Measurements from ENCODE around the gene IQCE. TPM values are rescaled to one million over a fixed set of nuclear protein-coding genes. Genes with fewer than 3 reads are reported as not detected.
"Not testable (repeated sequence)": the region's sequence is repeated elsewhere in the genome, so short reads cannot be mapped to it uniquely, and the experiment has no call there.

Gene IQCE
- polyA plus RNA-seq, 5 donors = 16.8 to 21.0 (median 17.0) TPM

DNA sequence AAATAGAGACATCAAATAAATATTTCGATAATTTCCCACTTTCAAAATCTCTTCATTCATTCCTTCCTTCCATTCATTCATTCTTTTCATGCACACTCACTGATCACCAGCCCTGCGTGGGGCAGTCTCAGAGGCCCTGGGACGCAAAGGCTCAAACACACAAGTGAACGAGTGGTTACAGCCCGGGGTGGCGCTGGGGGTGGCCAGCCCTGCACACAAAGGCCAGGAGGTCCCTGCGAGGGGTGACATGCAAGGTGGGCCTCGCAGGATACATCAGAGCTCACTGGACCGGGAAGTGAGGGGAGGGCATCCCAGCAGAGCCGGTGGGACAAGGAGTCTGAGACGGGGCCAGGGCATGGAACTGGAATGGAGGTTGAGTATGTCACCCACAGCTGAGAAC is 43.1 kb downstream of the IQCE start:
- DNase-seq = no peak

DNA sequence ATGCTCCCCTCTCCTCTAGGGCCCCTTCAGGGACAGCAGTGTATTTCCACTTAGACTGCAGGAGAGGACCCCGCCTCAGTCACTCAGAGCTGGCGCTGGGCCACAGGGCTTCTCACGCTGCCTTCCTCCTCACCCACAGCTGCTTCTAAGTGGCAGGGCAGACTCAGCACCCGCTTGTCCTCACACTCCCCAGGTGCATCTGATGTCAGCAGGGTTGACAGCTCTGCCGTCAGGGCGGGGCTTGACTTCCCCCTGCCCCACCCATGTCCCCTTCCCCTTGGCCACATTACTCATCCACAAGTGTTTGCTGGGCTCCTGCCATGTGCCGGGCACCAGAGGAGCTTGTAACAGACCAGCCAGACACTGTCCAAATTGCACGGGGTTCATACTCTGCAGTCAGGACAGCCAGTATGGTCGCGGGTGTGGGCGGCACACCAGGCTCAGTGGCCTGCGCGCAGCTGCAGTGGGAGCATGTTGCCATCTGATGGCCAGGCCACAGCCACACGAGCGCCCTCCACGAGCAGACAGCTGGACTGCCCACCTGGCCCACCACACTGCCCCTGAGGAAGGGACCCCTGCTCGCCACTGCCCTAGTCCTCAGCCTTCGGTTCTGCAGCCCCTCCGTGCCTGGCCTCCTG is 43.7 kb downstream of the IQCE start:
- no peak for DNase-seq

DNA sequence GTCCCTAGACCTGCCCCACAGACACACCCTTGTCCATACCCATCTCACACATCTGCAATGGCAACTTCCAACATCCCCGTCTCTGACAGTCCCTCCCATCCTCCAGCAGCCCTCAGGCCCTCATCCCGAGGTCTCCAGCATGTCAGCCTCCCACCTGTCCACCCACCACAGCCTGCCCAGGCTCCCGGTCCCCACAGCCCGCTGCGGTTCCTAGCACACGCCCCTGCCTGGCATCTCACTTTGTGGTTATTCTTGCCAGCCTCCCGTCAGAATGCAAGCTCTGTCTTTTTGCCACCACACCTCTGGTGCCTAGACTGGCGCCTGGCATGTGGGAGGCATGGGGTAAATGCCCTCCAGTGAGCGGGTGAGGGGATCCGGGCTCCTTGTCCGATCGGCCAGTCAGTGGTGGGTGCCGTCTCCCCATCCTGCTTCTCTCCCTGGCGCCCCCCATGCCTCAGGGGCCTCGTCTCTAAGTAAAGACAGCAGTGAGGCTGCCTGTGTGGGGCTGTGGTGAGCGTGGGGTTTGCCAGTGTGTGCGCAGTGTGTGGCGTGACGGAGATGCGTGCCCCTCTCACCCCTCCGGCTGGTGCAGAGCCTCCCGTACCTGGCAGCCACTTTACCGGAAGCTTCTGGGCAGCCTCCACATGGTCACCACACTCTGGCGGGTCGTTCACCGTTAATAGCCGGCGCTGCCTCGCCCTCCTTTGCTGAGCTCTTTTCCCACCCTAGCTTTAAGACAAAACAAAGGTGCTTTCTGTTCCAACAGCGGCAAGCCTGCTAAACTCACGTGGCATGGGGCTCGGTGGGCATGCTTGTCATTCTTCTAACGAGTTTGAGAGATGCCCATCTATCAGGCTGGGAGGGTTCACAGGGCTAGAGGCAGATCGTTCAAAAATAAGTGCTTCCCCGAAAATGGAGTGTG is 44.5 kb downstream of the IQCE start:
- no peak for DNase-seq

DNA sequence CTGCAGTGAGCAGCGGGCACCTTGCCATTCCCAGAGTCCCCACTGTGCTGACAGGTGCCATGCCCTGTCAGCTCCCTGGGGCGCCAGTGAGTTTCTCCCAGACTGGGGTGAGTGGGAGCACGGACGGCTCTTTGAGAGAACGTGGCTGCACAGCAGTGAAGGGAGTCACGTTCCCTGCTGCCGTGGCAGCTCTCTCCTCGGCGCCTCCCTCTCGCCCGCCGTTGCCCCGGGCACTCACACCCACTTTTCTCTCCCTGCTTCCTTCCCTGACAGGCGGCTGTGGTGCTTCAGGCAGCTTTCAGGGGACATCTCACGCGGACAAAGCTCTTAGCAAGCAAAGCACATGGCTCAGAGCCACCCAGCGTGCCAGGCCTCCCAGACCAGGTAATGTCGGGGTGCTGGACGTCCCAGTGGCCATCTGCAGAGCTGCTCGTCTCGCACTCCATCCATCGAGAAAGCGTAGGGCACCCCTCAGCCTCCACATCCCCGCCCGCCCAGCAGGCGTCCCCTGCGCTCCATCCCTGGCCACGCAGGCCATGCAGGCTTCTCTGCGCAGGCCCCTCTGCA is 45.9 kb downstream of the IQCE start:
- DNase-seq = no peak

DNA sequence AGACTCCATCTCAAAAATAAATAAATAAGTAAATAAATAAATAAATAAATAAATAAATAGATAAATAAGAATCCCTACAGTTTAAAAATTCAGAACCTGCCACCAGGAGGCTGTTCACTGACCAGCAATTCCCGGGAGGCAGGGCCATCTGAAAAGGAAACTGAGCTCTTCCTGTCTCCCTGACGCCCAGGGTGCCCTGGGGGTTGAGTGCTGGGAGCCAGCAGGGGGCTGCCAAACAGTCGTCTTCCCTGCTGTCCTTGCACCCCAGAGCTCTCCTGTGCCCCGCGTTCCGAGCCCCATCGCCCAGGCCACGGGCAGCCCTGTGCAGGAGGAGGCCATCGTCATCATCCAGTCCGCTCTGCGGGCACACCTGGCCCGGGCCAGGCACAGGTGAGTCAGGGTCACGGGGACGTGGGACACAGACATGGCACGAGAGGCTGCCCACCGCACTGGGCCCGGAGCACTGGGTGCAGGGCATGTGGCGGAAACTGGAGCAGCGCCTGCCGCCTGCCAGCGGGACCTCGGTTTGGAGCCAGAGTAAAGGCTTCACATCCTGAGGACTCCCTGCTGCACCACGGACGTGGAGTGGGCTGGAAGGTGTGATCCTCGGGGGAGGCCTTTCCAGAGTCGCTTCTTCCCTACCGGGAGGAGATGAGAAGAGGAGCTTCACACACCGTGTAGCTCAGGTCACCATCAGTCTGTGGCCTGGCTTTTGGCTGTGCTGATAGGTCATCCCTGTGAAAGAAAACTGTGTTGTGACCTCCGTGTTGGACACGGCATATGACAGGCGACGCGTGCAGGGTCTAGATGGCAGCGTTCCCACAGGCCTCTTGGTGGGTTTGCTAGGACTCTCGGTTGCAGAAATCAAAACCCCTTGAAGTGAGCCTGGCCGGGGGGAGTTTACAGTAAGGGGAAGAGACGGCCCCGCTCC is 47.1 kb downstream of the IQCE start:
- DNase-seq = no peak

DNA sequence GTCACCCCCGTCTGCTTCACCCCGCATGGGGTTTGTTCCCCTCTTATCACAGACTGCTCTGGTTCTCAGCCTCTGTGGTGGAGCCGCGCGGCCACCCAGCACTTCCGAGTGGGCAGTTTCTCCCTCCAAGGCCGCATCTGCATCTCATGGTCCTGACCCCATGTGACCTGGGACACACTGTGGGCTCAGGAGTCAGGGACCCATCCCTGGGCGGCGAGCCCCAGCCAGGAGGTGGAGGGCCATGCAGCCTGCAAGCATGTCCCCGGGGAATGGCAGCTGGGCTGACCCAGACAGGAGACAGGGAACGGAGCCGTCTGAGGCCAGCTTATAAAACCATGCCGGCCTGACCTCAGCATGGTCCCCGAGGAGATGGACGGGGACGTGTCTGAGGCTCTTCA is 47.8 kb downstream of the IQCE start:
- DNase-seq = no peak

DNA sequence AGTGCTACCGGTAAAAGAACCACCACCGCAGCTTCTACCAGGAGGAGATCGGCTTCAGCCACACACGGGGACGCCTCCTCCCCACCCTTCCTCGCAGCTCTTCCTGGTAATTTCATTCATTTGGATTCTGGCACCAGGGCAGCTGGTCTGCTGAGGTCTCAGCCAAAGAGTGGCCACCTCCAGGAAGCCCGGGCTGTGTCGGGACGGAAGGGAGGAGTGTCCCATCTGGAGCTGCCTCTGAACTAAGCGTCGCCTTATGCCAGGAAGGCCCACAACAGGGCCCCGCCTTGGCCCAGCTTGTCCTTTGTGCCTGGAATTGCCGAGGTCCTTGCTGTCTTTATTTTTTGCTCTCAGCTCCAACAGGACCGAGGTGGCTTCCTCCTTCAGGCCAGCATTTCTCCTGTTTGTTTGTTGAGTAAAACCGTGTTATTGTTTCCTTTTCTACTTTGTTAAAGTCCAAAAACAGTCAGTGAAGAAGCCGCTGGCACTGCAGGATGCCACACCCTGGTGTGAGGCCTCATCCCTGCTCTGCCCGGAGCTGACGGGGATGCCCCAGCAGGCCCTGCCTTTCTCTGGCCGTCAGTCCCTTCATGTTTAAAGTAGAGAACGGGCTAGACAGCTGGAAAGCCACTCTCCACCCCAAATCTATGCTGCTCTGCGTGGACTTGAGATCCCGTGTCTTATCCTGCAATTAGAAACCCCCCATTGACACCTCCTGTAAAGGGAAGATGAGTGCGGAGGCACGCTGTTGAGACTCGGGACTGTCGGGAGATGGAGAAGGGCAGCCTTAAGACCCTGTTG is 48.5 kb downstream of the IQCE start:
- DNase-seq = no peak

DNA sequence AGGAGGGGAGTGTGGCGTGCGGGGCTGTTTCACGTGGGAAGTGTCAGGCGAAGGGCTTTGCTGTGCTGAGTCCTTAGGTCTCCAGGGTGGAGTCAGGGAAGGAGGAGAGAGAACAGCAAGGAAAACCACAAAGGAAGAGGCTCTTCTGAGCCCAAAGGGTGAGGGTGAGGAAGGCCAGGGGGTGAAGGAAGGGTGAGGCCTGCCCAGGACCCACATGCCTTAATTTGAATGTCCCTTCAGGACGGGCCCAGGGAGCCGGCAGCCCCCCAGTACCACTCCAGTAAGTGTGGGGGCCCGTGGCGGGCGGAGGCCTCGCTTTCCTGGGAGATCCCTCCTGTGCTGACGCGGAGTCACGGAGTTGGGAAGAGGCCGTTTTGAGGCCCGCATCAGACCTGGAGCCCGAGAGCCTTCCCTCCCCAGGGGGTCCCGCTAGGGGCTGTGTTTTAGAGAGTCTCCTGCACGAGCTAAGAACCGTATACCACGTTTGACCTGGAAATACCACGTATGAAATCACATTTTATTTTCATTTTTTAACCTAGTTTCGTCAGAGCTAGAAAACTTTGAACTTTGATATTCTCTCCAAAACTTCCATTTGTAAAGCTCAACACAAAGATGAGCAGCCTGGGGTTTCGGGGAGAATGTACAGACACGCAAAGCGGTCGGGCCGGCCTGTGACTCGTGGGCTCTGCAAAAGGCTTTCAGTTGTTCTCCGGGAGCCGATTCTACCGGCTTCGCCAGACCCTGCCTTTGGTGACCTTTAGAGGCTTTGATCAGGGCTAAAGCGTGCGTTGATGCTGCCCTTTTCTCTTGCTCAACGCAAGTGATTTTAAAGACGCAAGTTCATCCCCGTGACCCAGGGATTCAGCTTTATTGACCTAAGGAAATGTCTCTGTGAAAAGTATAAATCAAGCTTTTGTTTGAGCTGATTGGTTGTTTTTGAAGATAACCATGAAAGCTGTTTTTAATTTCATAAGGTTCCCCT is 49.4 kb downstream of the IQCE start:
- no peak for DNase-seq

DNA sequence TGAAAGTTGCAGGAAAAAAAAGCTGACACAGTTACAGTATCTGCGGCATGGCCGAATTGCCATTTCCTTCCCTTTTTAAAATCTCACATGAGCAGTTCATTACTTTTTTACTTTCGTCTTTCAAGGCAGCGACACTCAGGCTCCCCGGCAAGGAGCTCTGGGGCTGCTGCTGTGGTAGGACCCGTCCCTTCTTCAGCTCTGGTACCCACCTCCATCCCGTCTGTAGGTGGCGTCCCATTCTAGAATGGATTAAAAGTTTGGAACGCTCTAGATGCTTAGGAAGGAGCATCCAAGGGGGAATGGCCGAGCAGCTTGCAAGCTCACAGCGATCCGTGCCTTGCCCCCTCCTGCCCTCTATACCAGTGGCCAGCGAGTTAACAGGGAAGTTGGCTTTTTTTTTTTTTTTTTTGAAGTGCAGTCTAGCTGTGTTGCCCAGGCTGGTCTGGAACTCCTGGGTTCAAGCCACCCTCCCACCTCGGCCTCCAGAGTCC is 50.2 kb downstream of the IQCE start:
- DNase-seq = no peak

DNA sequence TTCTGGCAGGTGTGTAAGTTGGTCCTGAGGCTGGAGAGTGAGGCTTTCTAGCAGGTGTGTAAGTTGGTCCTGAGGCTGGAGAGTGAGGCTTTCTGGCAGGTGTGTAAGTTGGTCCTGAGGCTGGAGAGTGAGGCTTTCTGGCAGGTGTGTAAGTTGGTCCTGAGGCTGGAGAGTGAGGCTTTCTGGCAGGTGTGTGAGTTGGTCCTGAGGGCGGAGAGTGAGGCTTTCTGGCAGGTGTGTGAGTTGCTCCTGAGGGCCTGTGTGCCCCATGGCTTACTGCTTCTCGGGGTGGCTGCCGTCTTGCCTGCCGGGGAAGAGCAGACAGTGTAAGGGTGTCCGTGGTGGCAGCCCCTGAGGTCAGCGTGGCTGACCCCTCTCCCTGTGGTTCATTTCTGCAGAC is 50.9 kb downstream of the IQCE start:
- not testable (repeated sequence) for DNase-seq

DNA sequence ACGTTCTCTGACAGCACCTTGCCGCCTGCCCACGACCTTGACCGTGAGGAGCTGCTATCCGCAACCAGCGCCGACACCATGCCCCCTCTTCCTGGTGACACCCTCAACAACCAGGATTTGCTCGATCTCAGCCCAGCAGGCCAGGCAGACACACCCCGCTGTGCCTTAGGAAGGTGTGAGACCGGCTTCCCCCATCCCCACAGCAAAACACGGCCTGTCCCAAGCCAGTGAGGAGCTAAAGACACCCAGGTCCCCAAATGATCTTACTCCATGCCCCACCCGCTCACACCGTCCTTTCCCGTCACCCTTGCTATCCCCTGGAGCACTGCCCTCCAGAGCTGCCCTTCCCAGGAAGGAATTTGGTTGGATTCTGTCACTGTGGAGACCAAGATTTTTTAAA is 51.7 kb downstream of the IQCE start:
- DNase-seq = no peak

DNA sequence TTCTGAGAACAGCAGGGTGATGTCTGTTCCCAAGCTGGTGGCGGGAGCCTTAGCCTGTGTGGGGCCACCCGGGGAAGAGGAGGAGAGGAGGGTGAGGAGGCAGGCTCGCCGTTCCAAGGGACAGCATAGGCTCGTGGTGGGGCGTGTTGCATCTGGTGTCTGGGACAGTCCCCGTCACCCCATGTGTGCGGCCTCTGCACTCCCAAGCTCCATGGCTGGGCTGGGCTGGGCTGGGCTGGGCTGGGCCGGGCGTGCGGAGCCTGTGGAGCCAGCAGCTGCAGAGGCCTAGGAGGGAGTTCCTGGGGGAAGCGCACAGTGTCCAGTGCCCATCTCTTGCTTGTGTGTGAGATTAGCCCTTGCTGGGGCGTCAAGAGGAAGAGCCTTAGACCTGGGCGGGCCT is 52.1 kb downstream of the IQCE start:
- no peak for DNase-seq

DNA sequence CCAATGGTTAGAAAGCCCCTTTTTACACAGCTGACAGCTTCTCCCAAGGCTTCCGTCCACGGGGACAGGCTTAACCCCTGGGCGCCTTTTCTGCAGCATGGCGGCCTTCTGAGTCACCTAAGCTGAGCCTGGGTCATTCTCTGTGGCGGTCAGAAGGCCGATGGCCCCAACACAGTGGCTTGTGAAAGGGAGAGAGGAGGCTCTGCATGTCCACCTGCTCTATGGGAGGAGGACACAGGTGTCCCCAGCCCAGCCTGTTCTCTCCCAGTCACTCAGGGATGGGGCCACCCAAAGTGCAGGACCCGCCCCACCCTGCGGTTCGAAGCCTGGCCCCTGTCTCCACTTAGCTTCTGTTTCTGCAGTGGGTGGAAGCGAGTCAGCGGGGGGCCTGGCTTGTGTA is 52.6 kb downstream of the IQCE start:
- no peak for DNase-seq

DNA sequence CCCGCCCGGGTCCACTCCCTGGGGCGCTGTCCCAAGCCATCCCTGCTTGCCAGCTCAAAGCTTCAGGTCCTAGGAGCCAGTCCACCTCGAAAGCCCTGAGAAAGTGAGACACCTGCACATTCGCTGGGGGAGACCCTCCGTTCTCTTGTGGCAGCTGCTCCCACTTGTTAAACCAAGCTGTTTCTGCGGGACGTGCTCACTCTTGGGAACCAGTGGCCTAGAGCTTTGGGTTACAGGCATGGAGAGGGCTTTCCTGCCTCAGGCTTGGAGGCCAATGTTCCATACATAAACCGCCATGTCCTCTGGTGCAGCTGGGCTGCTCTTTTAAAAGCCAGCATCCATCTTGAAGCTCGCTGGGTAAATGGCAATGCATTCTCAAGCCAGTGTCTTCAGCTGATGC is 53.1 kb downstream of the IQCE start:
- no peak for DNase-seq

DNA sequence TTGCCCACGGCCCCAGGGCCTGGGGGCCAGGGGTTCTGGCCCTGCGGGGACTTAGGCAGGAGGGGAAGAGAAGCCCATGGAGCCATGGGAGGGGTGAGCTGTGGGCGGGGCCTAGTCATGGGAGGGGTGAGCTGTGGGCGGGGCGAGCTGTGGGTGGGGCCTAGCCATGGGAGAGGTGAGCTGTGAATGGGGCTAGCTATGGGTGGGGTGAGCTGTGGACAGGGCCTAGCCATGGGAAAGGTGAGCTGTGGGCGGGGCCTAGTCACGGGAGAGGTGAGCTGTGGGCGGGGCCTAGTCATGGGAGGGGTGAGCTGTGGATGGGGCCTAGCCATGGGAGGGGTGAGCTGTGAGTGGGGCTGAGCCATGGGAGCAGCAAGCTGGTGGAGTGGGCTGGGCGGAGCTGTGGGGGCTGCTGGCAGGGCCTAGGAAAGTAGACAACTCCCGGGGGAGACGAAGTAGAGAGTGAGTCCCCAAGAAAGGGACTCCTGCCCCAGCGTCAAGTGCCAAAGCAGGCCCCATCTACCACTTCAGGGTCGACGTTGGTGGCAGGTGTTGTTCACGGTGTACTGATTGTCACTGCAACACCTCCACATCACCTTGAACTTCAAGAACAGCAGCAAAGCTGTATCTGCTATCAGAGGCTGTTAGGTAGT is 53.8 kb downstream of the IQCE start:
- DNase-seq = no peak

DNA sequence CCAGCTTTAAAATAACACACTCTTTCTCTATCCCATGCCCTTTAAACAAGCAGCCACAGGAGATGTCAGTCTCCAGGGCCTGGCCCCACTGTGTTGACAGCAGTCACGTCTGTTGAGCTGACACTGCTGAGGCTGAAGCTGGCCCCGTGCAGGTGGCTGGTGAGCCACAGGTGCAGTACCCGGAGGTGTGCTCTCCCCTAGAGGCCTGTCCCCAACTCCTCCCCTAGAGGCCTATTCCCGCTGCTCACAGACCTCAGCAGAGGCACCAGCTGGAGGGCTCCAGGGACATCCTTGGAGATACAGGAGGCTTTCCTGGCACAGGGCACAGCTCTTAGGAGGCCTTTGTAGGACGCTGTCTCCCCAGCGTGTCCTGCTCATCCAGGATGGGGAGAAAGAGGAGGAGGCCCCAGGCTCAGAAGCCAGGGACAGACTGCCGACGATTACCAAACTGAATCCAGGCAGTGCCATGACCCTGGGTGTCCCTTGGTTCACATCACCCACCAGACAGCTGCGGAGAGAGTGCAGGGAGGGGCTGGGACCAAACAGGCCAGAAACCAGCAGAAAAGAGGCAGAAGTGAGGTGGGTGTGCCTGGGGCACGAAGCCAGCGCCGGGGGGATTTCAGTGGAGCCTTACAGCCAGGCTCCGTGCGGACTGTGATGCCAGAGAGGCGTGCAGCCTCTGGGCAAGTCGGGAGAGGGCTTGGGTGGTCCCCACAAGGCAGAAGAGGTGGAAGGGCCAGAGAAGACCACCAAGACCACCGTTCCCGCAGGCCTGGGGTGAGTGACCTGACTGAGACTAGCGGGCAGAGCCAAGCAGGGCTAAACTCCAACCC is 54.5 kb downstream of the IQCE start:
- DNase-seq = no peak

DNA sequence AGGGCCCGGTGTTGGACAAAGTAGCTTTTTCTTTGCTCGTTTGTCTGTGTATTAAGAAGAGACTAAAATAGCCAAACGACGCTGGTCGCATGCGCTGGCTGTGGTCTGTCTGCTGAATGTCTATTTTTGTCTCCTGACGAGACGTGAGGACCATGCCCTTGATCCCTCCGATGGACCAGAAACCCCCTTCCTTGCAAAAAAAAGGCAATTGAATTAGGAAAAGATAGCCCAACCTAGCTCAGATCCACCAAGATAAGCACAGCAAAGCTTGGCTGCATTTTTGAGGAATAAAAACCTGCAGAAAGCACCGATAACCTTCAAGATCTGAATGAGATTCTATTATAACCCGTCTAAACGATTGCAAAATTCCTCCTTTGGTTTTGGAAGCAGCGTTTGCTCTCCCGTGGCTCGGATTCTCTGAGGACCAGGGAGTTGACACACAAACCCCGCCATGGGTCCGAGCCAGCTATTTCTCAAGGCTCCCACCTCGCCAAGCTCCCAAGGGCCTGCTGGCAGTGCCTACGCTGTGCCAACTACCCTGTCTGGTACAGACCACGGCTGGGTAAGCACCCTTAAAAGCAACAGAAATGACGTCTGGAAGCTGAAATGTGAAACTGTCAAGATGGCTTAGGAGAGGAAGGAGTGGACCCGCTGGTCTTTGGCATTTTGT is 55.3 kb downstream of the IQCE start:
- peak; percentile 61 to 66 for DNase-seq
